ENCODE measurements around the gene EPHA4. TPM values are rescaled to one million over a fixed set of nuclear protein-coding genes. Genes with fewer than 3 reads are reported as not detected.

Gene EPHA4
- 1 to 10 TPM; 4.5 to 6.0 TPM for polyA plus RNA-seq

- Histone ChIP-seq H3K27ac (ENCODE audit: low read depth in 2 of 2, low read length in 1 of 2) (peak within 1 kb of the TSS; percentile 62 to 84), H3K4me1 (ENCODE audit: control insufficient read depth in 2 of 2, insufficient read depth in 2 of 2, low read length in 1 of 2) (peaks cover 0 to 6% of the 10 kb centered on the region in 2 donors), H3K9me3 (ENCODE audit: control insufficient read depth in 2 of 2, insufficient read depth in 1 of 2, low read depth in 1 of 2, low read length in 1 of 2) (no peaks in the 10 kb centered on the region), H3K4me3 (ENCODE audit: low read depth in 1 of 2, low read length in 2 of 2) (peak within 1 kb of the TSS; percentile 76 to 82), H3K36me3 (ENCODE audit: control insufficient read depth in 2 of 2, insufficient read depth in 2 of 2, low read length in 1 of 2) (no peaks in the 10 kb centered on the region), H3K27me3 (ENCODE audit: control insufficient read depth in 1 of 2, insufficient read depth in 2 of 2, low read length in 2 of 2) (peaks cover 0 to 3% of the 10 kb centered on the region in 2 donors)
- WGBS, 2 donors, result 0 to 1% methylated on average over 52 to 55 of the region's 55 CpGs
These were observed at the start of gene EPHA4 for GRCh38 chr2:221572219-221572820. TSS of gene EPHA4 (minus strand) at chr2:221572304. CDS start at chr2:221572248, 56 bp downstream.

- WGBS, 2 donors, result 52 to 65% methylated on average over 2 of the region's 2 CpGs
- no peaks in the 10 kb centered on the region for H3K27me3 ChIP-seq (ENCODE audit: control insufficient read depth in 1 of 2, insufficient read depth in 2 of 2, low read length in 2 of 2)
These were observed 45.9 kb upstream of the EPHA4 start for GRCh38 chr2:221618007-221618406.

GRCh38 chr2:221616561-221616960 is 44.5 kb upstream of the EPHA4 start:
- no peaks in the 10 kb centered on the region for H3K4me1 ChIP-seq (ENCODE audit: control insufficient read depth in 2 of 2, insufficient read depth in 2 of 2, low read length in 1 of 2)
- no peaks in the 10 kb centered on the region for H3K36me3 ChIP-seq (ENCODE audit: control insufficient read depth in 2 of 2, insufficient read depth in 2 of 2, low read length in 1 of 2)
- no peak overlapping the region for H3K27ac ChIP-seq (ENCODE audit: low read depth in 2 of 2, low read length in 1 of 2)
- 93 to 94% methylated on average over 13 of the region's 13 CpGs for WGBS, 2 donors
- H3K9me3 ChIP-seq (ENCODE audit: control insufficient read depth in 2 of 2, insufficient read depth in 1 of 2, low read depth in 1 of 2, low read length in 1 of 2), result no peaks in the 10 kb centered on the region
- no peak overlapping the region for H3K4me3 ChIP-seq (ENCODE audit: low read depth in 1 of 2, low read length in 2 of 2)
- no peaks in the 10 kb centered on the region for H3K27me3 ChIP-seq (ENCODE audit: control insufficient read depth in 1 of 2, insufficient read depth in 2 of 2, low read length in 2 of 2)

More at GRCh38 chr2:221618007-221618406, 45.9 kb upstream of the EPHA4 start:
- Histone ChIP-seq H3K9me3 (ENCODE audit: control insufficient read depth in 2 of 2, insufficient read depth in 1 of 2, low read depth in 1 of 2, low read length in 1 of 2) (no peaks in the 10 kb centered on the region), H3K27ac (ENCODE audit: low read depth in 2 of 2, low read length in 1 of 2) (no peak overlapping the region), H3K36me3 (ENCODE audit: control insufficient read depth in 2 of 2, insufficient read depth in 2 of 2, low read length in 1 of 2) (no peaks in the 10 kb centered on the region), H3K4me3 (ENCODE audit: low read depth in 1 of 2, low read length in 2 of 2) (no peak overlapping the region), H3K4me1 (ENCODE audit: control insufficient read depth in 2 of 2, insufficient read depth in 2 of 2, low read length in 1 of 2) (no peaks in the 10 kb centered on the region)

- no peaks in the 10 kb centered on the region for H3K36me3 ChIP-seq (ENCODE audit: control insufficient read depth in 2 of 2, insufficient read depth in 2 of 2, low read length in 1 of 2)
- WGBS, 2 donors, result 57% methylated on average over 6 of the region's 6 CpGs
- no peaks in the 10 kb centered on the region for H3K27me3 ChIP-seq (ENCODE audit: control insufficient read depth in 1 of 2, insufficient read depth in 2 of 2, low read length in 2 of 2)
These were observed 42.2 kb upstream of the EPHA4 start for GRCh38 chr2:221614274-221614673.

GRCh38 chr2:221612800-221613199 is 40.7 kb upstream of the EPHA4 start:
- no peak overlapping the region for H3K27ac ChIP-seq (ENCODE audit: low read depth in 2 of 2, low read length in 1 of 2)
- H3K9me3 ChIP-seq (ENCODE audit: control insufficient read depth in 2 of 2, insufficient read depth in 1 of 2, low read depth in 1 of 2, low read length in 1 of 2), result no peaks in the 10 kb centered on the region
- H3K4me1 ChIP-seq (ENCODE audit: control insufficient read depth in 2 of 2, insufficient read depth in 2 of 2, low read length in 1 of 2), result no peaks in the 10 kb centered on the region
- no peaks in the 10 kb centered on the region for H3K27me3 ChIP-seq (ENCODE audit: control insufficient read depth in 1 of 2, insufficient read depth in 2 of 2, low read length in 2 of 2)
- 91 to 97% methylated on average over 6 of the region's 6 CpGs for WGBS, 2 donors
- no peaks in the 10 kb centered on the region for H3K36me3 ChIP-seq (ENCODE audit: control insufficient read depth in 2 of 2, insufficient read depth in 2 of 2, low read length in 1 of 2)
- H3K4me3 ChIP-seq (ENCODE audit: low read depth in 1 of 2, low read length in 2 of 2), result no peak overlapping the region

More at GRCh38 chr2:221614274-221614673, 42.2 kb upstream of the EPHA4 start:
- H3K9me3 ChIP-seq (ENCODE audit: control insufficient read depth in 2 of 2, insufficient read depth in 1 of 2, low read depth in 1 of 2, low read length in 1 of 2), result no peaks in the 10 kb centered on the region
- H3K4me3 ChIP-seq (ENCODE audit: low read depth in 1 of 2, low read length in 2 of 2), result no peak overlapping the region
- no peak overlapping the region for H3K27ac ChIP-seq (ENCODE audit: low read depth in 2 of 2, low read length in 1 of 2)
- no peaks in the 10 kb centered on the region for H3K4me1 ChIP-seq (ENCODE audit: control insufficient read depth in 2 of 2, insufficient read depth in 2 of 2, low read length in 1 of 2)

- no peaks in the 10 kb centered on the region for H3K36me3 ChIP-seq (ENCODE audit: control insufficient read depth in 2 of 2, insufficient read depth in 2 of 2, low read length in 1 of 2)
- no peaks in the 10 kb centered on the region for H3K4me1 ChIP-seq (ENCODE audit: control insufficient read depth in 2 of 2, insufficient read depth in 2 of 2, low read length in 1 of 2)
- H3K4me3 ChIP-seq (ENCODE audit: low read depth in 1 of 2, low read length in 2 of 2), result no peak overlapping the region
- no peak overlapping the region for H3K27ac ChIP-seq (ENCODE audit: low read depth in 2 of 2, low read length in 1 of 2)
- WGBS, 2 donors, result 62 to 65% methylated on average over 4 of the region's 4 CpGs
- no peaks in the 10 kb centered on the region for H3K9me3 ChIP-seq (ENCODE audit: control insufficient read depth in 2 of 2, insufficient read depth in 1 of 2, low read depth in 1 of 2, low read length in 1 of 2)
- no peaks in the 10 kb centered on the region for H3K27me3 ChIP-seq (ENCODE audit: control insufficient read depth in 1 of 2, insufficient read depth in 2 of 2, low read length in 2 of 2)
These were observed 40.1 kb upstream of the EPHA4 start for GRCh38 chr2:221612161-221612560.

GRCh38 chr2:221610675-221611074 is 38.6 kb upstream of the EPHA4 start:
- Histone ChIP-seq H3K27me3 (ENCODE audit: control insufficient read depth in 1 of 2, insufficient read depth in 2 of 2, low read length in 2 of 2) (no peaks in the 10 kb centered on the region), H3K27ac (ENCODE audit: low read depth in 2 of 2, low read length in 1 of 2) (no peak overlapping the region), H3K4me3 (ENCODE audit: low read depth in 1 of 2, low read length in 2 of 2) (no peak overlapping the region), H3K36me3 (ENCODE audit: control insufficient read depth in 2 of 2, insufficient read depth in 2 of 2, low read length in 1 of 2) (no peaks in the 10 kb centered on the region), H3K9me3 (ENCODE audit: control insufficient read depth in 2 of 2, insufficient read depth in 1 of 2, low read depth in 1 of 2, low read length in 1 of 2) (no peaks in the 10 kb centered on the region), H3K4me1 (ENCODE audit: control insufficient read depth in 2 of 2, insufficient read depth in 2 of 2, low read length in 1 of 2) (no peaks in the 10 kb centered on the region)
- 43 to 53% methylated on average over 8 of the region's 8 CpGs for WGBS, 2 donors

- Histone ChIP-seq H3K4me3 (ENCODE audit: low read depth in 1 of 2, low read length in 2 of 2) (no peak overlapping the region), H3K27me3 (ENCODE audit: control insufficient read depth in 1 of 2, insufficient read depth in 2 of 2, low read length in 2 of 2) (no peaks in the 10 kb centered on the region), H3K9me3 (ENCODE audit: control insufficient read depth in 2 of 2, insufficient read depth in 1 of 2, low read depth in 1 of 2, low read length in 1 of 2) (no peaks in the 10 kb centered on the region), H3K27ac (ENCODE audit: low read depth in 2 of 2, low read length in 1 of 2) (no peak overlapping the region), H3K36me3 (ENCODE audit: control insufficient read depth in 2 of 2, insufficient read depth in 2 of 2, low read length in 1 of 2) (no peaks in the 10 kb centered on the region), H3K4me1 (ENCODE audit: control insufficient read depth in 2 of 2, insufficient read depth in 2 of 2, low read length in 1 of 2) (no peaks in the 10 kb centered on the region)
- WGBS, 2 donors, result 67 to 76% methylated on average over 2 of the region's 2 CpGs
These were observed 38.2 kb upstream of the EPHA4 start for GRCh38 chr2:221610255-221610654.

- Histone ChIP-seq H3K36me3 (ENCODE audit: control insufficient read depth in 2 of 2, insufficient read depth in 2 of 2, low read length in 1 of 2) (no peaks in the 10 kb centered on the region), H3K9me3 (ENCODE audit: control insufficient read depth in 2 of 2, insufficient read depth in 1 of 2, low read depth in 1 of 2, low read length in 1 of 2) (no peaks in the 10 kb centered on the region), H3K27ac (ENCODE audit: low read depth in 2 of 2, low read length in 1 of 2) (no peak overlapping the region), H3K27me3 (ENCODE audit: control insufficient read depth in 1 of 2, insufficient read depth in 2 of 2, low read length in 2 of 2) (no peaks in the 10 kb centered on the region), H3K4me1 (ENCODE audit: control insufficient read depth in 2 of 2, insufficient read depth in 2 of 2, low read length in 1 of 2) (no peaks in the 10 kb centered on the region), H3K4me3 (ENCODE audit: low read depth in 1 of 2, low read length in 2 of 2) (no peak overlapping the region)
- 52 to 55% methylated on average over 3 of the region's 3 CpGs for WGBS, 2 donors
These were observed 36.3 kb upstream of the EPHA4 start for GRCh38 chr2:221608442-221608841.

GRCh38 chr2:221606424-221606823 is 34.3 kb upstream of the EPHA4 start:
- Histone ChIP-seq H3K27me3 (ENCODE audit: control insufficient read depth in 1 of 2, insufficient read depth in 2 of 2, low read length in 2 of 2) (no peaks in the 10 kb centered on the region), H3K4me1 (ENCODE audit: control insufficient read depth in 2 of 2, insufficient read depth in 2 of 2, low read length in 1 of 2) (no peaks in the 10 kb centered on the region), H3K27ac (ENCODE audit: low read depth in 2 of 2, low read length in 1 of 2) (no peak overlapping the region), H3K4me3 (ENCODE audit: low read depth in 1 of 2, low read length in 2 of 2) (no peak overlapping the region), H3K9me3 (ENCODE audit: control insufficient read depth in 2 of 2, insufficient read depth in 1 of 2, low read depth in 1 of 2, low read length in 1 of 2) (no peaks in the 10 kb centered on the region), H3K36me3 (ENCODE audit: control insufficient read depth in 2 of 2, insufficient read depth in 2 of 2, low read length in 1 of 2) (no peaks in the 10 kb centered on the region)
- 64 to 70% methylated on average over 6 of the region's 6 CpGs for WGBS, 2 donors
